Esophagus squamous epithelium (tissue), 5 donors: ENCODE results near the gene STAP2. TPM values are rescaled to one million over a fixed set of nuclear protein-coding genes. Genes with fewer than 3 reads are reported as not detected.

Experiments used
- DNase-seq: peaks from one replicate; lab custom pipeline; 2025; lab: John Stamatoyannopoulos, UW
- H3K27ac ChIP-seq, 4 donors: fragments of 200-600 bp; sonication (generic); one replicate each; pipeline ENCODE4 v1.5.1; 2016 to 2019; ENCODE audit warnings: mild to moderate bottlenecking in 1 of 4
- H3K27me3 ChIP-seq, 4 donors: fragments of 200-600 bp; sonication (generic); 1 replicate in 3 of 4; 2 replicates in 1 of 4; pipeline versions ENCODE4 v1.5.1 to v1.6.0; 2017 to 2021; ENCODE audit warnings: antibody characterized with exemption in 1 of 4
- H3K36me3 ChIP-seq, 3 donors: fragments of 200-600 bp; sonication (generic); one replicate each; pipeline ENCODE4 v1.5.1; 2016 to 2019
- H3K4me1 ChIP-seq, 3 donors: fragments of 200-600 bp; sonication (generic); one replicate each; pipeline ENCODE4 v1.5.1; 2017 to 2019
- H3K4me3 ChIP-seq, 4 donors: fragments of 200-600 bp; sonication (generic); 1 replicate in 3 of 4; 2 replicates in 1 of 4; pipeline ENCODE4 v1.5.1; 2016 to 2019; ENCODE audit warnings: mild to moderate bottlenecking in 2 of 4, moderate library complexity in 1 of 4
- H3K9me3 ChIP-seq, 3 donors: fragments of 200-600 bp; sonication (generic); one replicate each; pipeline ENCODE4 v1.5.1; 2016 to 2019
- CTCF ChIP-seq, 6 experiments: fragments of 450-650 bp in 4 of 6; fragments of 200-600 bp in 2 of 6; sonication (generic) in 2 of 6; IDR thresholded peaks; one replicate each; pipeline ENCODE4 v1.5.1; 2016 to 2019; ENCODE audit warnings: antibody characterized with exemption in 6 of 6, mild to moderate bottlenecking in 4 of 6, moderate library complexity in 4 of 6
- POLR2A ChIP-seq, 4 donors: fragments of 450-650 bp; IDR thresholded peaks; one replicate each; pipeline ENCODE4 v1.6.1; 2017; ENCODE audit warnings: antibody characterized with exemption in 4 of 4, mild to moderate bottlenecking in 4 of 4, moderate library complexity in 3 of 4
- WGBS, 2 donors: methylation state at CpG; one replicate each; pipeline ENCODE4 v1.1.5; 2018; 5-methylcytosine and 5-hydroxymethylcytosine counted together
- intact Hi-C: fragments of 100-400 bp; cut with DNase I; formaldehyde crosslinking; loops from one replicate; pipeline ENCODE4 v1.15.0; 2022
- total RNA-seq, 4 donors: library from RNA; depleted of rRNA; stranded (reverse); fragments of >200 nt; gene quantifications; one replicate each; pipeline ENCODE4 v1.1.0, GENCODE V29; 2016
- donor health status: DM: yes; HTN: yes; CAD: no.

STAP2 gene
- total RNA-seq, 4 donors from 2014 or later, result 61.4 to 131 (median 82.5) TPM

- Histone ChIP-seq H3K27me3 (peaks cover 0 to 21% (median 0%) of the 10 kb centered on the region in 4 donors), H3K4me3 (no peak overlapping the region), H3K27ac (no peak overlapping the region), H3K36me3 (peaks cover 0 to 36% (median 0%) of the 10 kb centered on the region in 3 donors), H3K9me3 (peaks cover 0 to 3% (median 0%) of the 10 kb centered on the region in 3 donors), H3K4me1 (peaks cover 11 to 16% (median 15%) of the 10 kb centered on the region in 3 donors)
- DNase-seq, result no peak
- WGBS, 2 donors, result 77 to 82% methylated on average over 17 to 19 of the region's 37 CpGs
- TF ChIP-seq CTCF (IDR thresholded peaks at IDR 0.05) (no peak), POLR2A (IDR thresholded peaks at IDR 0.05) (no peak)
- intact Hi-C loops, result no loop called here
These were observed 15.5 kb downstream of the STAP2 start for GRCh38 chr19:4322942-4323665.

- Histone ChIP-seq H3K27ac (no peak overlapping the region), H3K36me3 (peaks cover 0 to 17% (median 0%) of the 10 kb centered on the region in 3 donors), H3K9me3 (peaks cover 0 to 3% (median 0%) of the 10 kb centered on the region in 3 donors), H3K4me3 (no peak overlapping the region), H3K27me3 (no peaks in the 10 kb centered on the region), H3K4me1 (no peaks in the 10 kb centered on the region)
- WGBS, 2 donors, result 94 to 95% methylated on average over 2 of the region's 2 CpGs
- intact Hi-C loops, result no loop called here
- DNase-seq, result no peak
- no peak for TF ChIP-seq CTCF (IDR thresholded peaks at IDR 0.05)
- no peak for TF ChIP-seq POLR2A (IDR thresholded peaks at IDR 0.05)
These were observed 18.2 kb downstream of the STAP2 start for GRCh38 chr19:4320419-4320818.

GRCh38 chr19:4319067-4319718 is 19.4 kb downstream of the STAP2 start:
- peaks cover 0 to under 1% (median 0%) of the 10 kb centered on the region in 3 donors for H3K4me1 ChIP-seq
- H3K27me3 ChIP-seq, result no peaks in the 10 kb centered on the region
- H3K36me3 ChIP-seq, result peaks cover 0 to 5% (median 0%) of the 10 kb centered on the region in 3 donors
- peaks cover 0 to 3% (median 0%) of the 10 kb centered on the region in 3 donors for H3K9me3 ChIP-seq
- H3K27ac ChIP-seq, result no peak overlapping the region
- DNase-seq, result no peak
- H3K4me3 ChIP-seq, result no peak overlapping the region
- WGBS, 2 donors, result 100% methylated on average over 2 of the region's 2 CpGs
- TF ChIP-seq CTCF (IDR thresholded peaks at IDR 0.05) (no peak), POLR2A (IDR thresholded peaks at IDR 0.05) (no peak)
- intact Hi-C loops, result no loop called here

- TF ChIP-seq CTCF (IDR thresholded peaks at IDR 0.05), result no peak
- TF ChIP-seq POLR2A (IDR thresholded peaks at IDR 0.05), result no peak
- no peak overlapping the region for H3K27ac ChIP-seq
- WGBS, 2 donors, result 92 to 99% methylated on average over 7 of the region's 7 CpGs
- H3K4me1 ChIP-seq, result peaks cover 0 to 7% (median 0%) of the 10 kb centered on the region in 3 donors
- peaks cover 0 to 3% (median 0%) of the 10 kb centered on the region in 3 donors for H3K9me3 ChIP-seq
- DNase-seq, result no peak
- H3K4me3 ChIP-seq, result no peak overlapping the region
- no peaks in the 10 kb centered on the region for H3K27me3 ChIP-seq
- no peaks in the 10 kb centered on the region for H3K36me3 ChIP-seq
- intact Hi-C loops, result no loop called here
These were observed 20.2 kb downstream of the STAP2 start for GRCh38 chr19:4318460-4318859.

- no peak overlapping the region for H3K4me3 ChIP-seq
- 85 to 87% methylated on average over 3 to 9 of the region's 9 CpGs for WGBS, 2 donors
- no peak for TF ChIP-seq POLR2A (IDR thresholded peaks at IDR 0.05)
- TF ChIP-seq CTCF (IDR thresholded peaks at IDR 0.05), result no peak
- H3K4me1 ChIP-seq, result peaks cover 0 to 7% (median 0%) of the 10 kb centered on the region in 3 donors
- intact Hi-C loops, result no loop called here
- H3K36me3 ChIP-seq, result no peaks in the 10 kb centered on the region
- no peaks in the 10 kb centered on the region for H3K9me3 ChIP-seq
- H3K27me3 ChIP-seq, result no peaks in the 10 kb centered on the region
- no peak overlapping the region for H3K27ac ChIP-seq
- DNase-seq, result no peak
These were observed 21.7 kb downstream of the STAP2 start for GRCh38 chr19:4316956-4317355.
